Putamen (tissue), 1 donor: ENCODE measurements around the gene NISCH.

Source experiments
- DNase-seq: peaks from one replicate; pipeline ENCODE4 v3.0.0-alpha.2; 2016; ENCODE audit warnings: low spot score

The NISCH gene

DNA sequence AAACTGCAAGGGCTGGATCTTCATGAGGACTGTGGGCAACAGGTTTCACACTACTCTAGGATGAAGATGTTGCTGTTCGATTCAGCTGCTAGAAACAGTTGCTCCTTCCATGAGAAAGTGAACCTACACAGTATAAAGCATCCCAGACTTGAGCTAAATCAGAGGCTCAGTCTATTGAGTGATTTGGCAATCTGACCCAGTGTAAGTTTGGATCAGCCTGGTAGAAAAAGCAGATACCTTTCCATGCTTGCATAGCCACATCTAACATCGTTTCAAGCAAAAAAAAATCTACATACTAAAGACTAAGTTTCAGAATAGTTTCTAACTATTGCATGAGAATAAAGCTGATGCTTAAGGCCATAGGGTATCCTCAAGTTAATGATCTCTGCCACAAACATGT, 85.6 kb downstream of the NISCH start:
- DNase-seq = no peak
